Cerebellar cortex (tissue), 1 donor: ENCODE measurements around the gene C15orf39.
"Not testable (repeated sequence)": the region's sequence is repeated elsewhere in the genome, so short reads cannot be mapped to it uniquely, and the experiment has no call there.

Experiments
- DNase-seq: peaks from one replicate; pipeline ENCODE4 v3.0.0-alpha.2; 2015; ENCODE audit warnings: low spot score

Gene C15orf39

GRCh38 chr15:75201616-75202250 lies at the start of gene C15orf39:
TSS of gene C15orf39 (plus strand) at chr15:75201882. CDS start at chr15:75206049, 4,167 bp downstream.
- DNase-seq: peak; percentile 40

GRCh38 chr15:75152382-75153079 lies 49.2 kb upstream of the C15orf39 start:
- DNase-seq: no peak

- peak; percentile 16 for DNase-seq
Observed at GRCh38 chr15:75153087-75153486, 48.6 kb upstream of the C15orf39 start.

GRCh38 chr15:75153565-75154276 lies 48.0 kb upstream of the C15orf39 start:
- no peak for DNase-seq

GRCh38 chr15:75154461-75155062 lies 47.1 kb upstream of the C15orf39 start:
- DNase-seq: no peak

GRCh38 chr15:75156326-75157215 lies 45.1 kb upstream of the C15orf39 start:
- DNase-seq: no peak

GRCh38 chr15:75158402-75158801 lies 43.3 kb upstream of the C15orf39 start:
- DNase-seq: no peak

GRCh38 chr15:75159244-75159643 lies 42.4 kb upstream of the C15orf39 start:
- no peak for DNase-seq

GRCh38 chr15:75161106-75161916 lies 40.4 kb upstream of the C15orf39 start:
- DNase-seq: no peak

- DNase-seq: no peak
Observed at GRCh38 chr15:75161917-75162414, 39.7 kb upstream of the C15orf39 start.

- DNase-seq: no peak
Observed at GRCh38 chr15:75163150-75163564, 38.5 kb upstream of the C15orf39 start.

GRCh38 chr15:75164625-75165350 lies 36.9 kb upstream of the C15orf39 start:
- DNase-seq: no peak

GRCh38 chr15:75166489-75167063 lies 35.1 kb upstream of the C15orf39 start:
- DNase-seq: not testable (repeated sequence)

GRCh38 chr15:75167588-75168350 lies 33.9 kb upstream of the C15orf39 start:
- DNase-seq: no peak

GRCh38 chr15:75168374-75168773 lies 33.3 kb upstream of the C15orf39 start:
- DNase-seq: no peak

- no peak for DNase-seq
Observed at GRCh38 chr15:75170203-75170602, 31.5 kb upstream of the C15orf39 start.

GRCh38 chr15:75170711-75171341 lies 30.9 kb upstream of the C15orf39 start:
- no peak for DNase-seq

GRCh38 chr15:75171408-75171807 lies 30.3 kb upstream of the C15orf39 start:
- DNase-seq: no peak
